HCT116 (cell line): ENCODE results near the gene DNMT3A.

Source experiments
- EZH2 ChIP-seq: fragments of 200-600 bp; sonication (generic); IDR thresholded peaks from 2 replicates; pipeline ENCODE4 v1.6.1; 2017; ENCODE audit warnings: antibody characterized with exemption, mixed run types
- JUND ChIP-seq: IDR thresholded peaks from 2 replicates; pipeline ENCODE4 v1.6.1; 2012

DNA sequence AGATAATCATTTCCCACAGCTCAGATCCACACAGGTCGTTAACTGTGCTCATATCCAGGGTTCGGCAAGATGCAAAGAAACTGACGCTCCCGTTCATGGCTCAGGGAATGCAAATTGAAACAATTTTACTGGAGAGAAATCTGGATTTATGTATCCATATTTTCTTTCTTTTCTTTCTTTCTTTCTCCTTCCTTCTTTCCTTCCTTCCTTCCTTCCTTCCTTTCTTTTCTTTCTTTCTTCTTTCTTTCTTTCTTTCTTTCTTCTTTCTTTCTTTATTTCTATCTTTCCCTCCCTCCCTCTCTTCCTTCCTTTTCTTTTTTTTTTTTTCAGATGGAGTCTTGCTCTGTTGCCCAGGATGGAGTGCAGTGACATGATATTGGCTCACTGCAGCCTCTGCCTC lies 153.3 kb downstream of the DNMT3A start:
- TF ChIP-seq EZH2, result no peak
- no peak for TF ChIP-seq JUND
